AG04449 (cell line): ENCODE results near the gene ABI2.
"Not testable (repeated sequence)": the region's sequence is repeated elsewhere in the genome, so short reads cannot be mapped to it uniquely, and the experiment has no call there.

Experiments used
- CTCF ChIA-PET: fragments of 350-600 bp; formaldehyde crosslinking; extraction: SDS; loops from one replicate; lab custom pipeline; 2021; ENCODE audit warnings: antibody characterized with exemption; lab: Yijun Ruan, JAX
- POLR2A ChIA-PET: fragments of 400-600, 350-600 bp; formaldehyde crosslinking; extraction: SDS; loops from one replicate; lab custom pipeline; 2020; ENCODE audit warnings: antibody characterized with exemption, inconsistent platforms; lab: Yijun Ruan, JAX
- DNase-seq: peaks from one replicate; pipeline ENCODE4 v3.0.0-alpha.2; 2010; ENCODE audit warnings: low read depth, low spot score
- H3K4me3 ChIP-seq: 2 replicates; pipeline ENCODE4 v1.5.1; 2011; ENCODE audit warnings: low read depth, mild to moderate bottlenecking, control low read depth, low read length
- TF ChIP-seq, protein P1 (sequence below): IDR thresholded peaks from one replicate; pipeline ENCODE4 v1.5.1; 2011; ENCODE audit warnings: mild to moderate bottlenecking, moderate library complexity, low read length, control low read depth, inconsistent platforms; ENCODE audit not compliant: insufficient read depth; ENCODE audit errors: missing control alignments

The ABI2 gene

DNA sequence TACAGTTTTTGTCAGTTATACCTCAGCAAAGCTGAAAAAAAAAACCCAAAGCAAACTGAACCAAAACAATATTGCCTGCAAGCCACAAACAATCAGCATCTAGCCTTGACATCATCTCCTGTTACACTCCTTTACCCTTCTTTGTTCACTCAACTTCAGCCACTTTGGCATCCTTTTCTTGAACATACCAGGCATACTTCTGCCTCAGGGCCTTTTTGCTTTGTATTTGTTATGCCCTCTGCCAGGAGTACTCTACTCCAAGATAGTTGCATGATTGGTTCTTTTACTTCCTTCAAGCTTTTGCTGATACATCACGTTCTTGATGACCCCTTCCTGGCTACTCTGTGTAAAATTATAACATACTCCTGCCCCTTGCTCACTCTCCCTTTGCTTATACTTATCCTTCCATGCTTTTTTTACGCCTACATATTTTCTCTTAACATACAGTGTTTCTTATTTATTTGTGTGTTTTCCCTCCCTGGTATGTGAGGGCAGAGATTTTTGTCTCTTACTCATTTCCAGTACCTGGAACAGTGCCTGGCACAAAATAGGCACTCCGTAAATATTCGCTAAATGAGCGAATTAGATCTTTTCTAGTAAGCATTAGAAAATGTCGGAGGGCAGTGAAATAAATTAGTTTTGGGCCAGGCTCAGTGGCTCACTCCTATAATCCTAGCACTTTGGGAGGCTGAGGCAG lies 12.7 kb downstream of the ABI2 start:
- peak; percentile 41 for DNase-seq
- TF ChIP-seq, protein P1, sequence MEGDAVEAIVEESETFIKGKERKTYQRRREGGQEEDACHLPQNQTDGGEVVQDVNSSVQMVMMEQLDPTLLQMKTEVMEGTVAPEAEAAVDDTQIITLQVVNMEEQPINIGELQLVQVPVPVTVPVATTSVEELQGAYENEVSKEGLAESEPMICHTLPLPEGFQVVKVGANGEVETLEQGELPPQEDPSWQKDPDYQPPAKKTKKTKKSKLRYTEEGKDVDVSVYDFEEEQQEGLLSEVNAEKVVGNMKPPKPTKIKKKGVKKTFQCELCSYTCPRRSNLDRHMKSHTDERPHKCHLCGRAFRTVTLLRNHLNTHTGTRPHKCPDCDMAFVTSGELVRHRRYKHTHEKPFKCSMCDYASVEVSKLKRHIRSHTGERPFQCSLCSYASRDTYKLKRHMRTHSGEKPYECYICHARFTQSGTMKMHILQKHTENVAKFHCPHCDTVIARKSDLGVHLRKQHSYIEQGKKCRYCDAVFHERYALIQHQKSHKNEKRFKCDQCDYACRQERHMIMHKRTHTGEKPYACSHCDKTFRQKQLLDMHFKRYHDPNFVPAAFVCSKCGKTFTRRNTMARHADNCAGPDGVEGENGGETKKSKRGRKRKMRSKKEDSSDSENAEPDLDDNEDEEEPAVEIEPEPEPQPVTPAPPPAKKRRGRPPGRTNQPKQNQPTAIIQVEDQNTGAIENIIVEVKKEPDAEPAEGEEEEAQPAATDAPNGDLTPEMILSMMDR = no peak
- no peak overlapping the region for H3K4me3 ChIP-seq
- CTCF ChIA-PET = no interaction called here
- POLR2A ChIA-PET = no interaction called here

DNA sequence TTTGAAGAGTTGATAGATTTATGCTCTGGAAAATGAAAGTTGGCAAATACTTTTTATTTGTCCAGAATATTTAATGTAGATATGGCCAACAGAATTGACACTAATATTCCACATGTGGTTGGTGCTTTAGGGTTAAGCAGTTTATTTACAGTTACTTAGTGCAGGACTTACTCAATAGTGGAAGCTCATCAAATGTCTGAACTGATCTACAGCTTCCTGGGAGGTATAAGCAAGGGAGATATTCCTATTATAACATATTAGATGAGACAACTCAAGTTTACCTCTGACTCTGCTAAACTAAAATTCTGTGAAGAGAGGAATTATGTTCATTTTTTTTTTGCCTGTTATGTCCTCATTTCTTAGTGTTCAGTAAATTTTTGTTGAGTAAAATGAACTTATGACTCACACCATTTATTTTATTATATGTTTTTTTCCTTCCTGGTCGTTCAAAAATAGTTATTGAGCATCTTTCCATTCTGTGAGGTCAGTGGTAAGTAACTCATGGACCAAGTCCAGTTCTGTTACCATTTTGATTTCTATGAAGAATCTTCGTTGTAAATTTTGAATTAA lies 13.6 kb downstream of the ABI2 start:
- TF ChIP-seq, protein P1 = no peak
- no peak for DNase-seq
- ChIA-PET POLR2A (interaction anchor here (0.7 kb wide), 1 partner anchor 48 kb away, joined by 3 read pairs; no protein-coding TSS in a partner anchor), CTCF (no interaction called here)
- H3K4me3 ChIP-seq = no peak overlapping the region

DNA sequence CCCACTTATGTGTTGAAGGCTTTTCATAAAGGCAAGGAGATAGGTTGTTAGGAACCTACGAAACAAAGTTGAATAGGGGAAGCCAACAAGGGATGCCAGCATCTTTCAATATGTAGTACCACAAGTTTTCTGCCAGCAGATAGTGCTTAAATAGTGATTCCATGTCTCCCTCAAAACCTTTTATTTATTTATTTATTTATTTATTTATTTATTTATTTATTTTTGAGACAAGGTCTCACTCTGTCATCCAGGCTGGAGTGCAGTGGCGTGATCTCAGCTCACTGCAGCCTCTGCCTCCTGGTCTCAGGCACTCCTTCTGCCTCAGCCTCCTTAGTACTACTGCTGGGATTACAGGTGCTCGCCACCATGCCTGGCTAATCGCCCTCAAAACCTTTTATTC lies 14.2 kb downstream of the ABI2 start:
- DNase-seq, H3K4me3 ChIP-seq, POLR2A ChIA-PET, CTCF ChIA-PET: not testable (repeated sequence)

- ChIA-PET CTCF (interaction anchor here (0.6 to 1.0 kb wide), 3 partner anchors 33 to 109 kb away, joined by 3 read pairs; no protein-coding TSS in a partner anchor), POLR2A (interaction anchor here (0.6 kb wide), 1 partner anchor 9 kb away, joined by 3 read pairs; no protein-coding TSS in a partner anchor)
- DNase-seq = no peak
- TF ChIP-seq, protein P1 = no peak
- H3K4me3 ChIP-seq = no peak overlapping the region
Measured at GRCh38 chr2:203344667-203345066, 16.5 kb downstream of the ABI2 start.

- CTCF ChIA-PET = interaction anchor here (1.6 kb wide), 1 partner anchor 469 kb away, joined by 4 read pairs; no protein-coding TSS in a partner anchor
- no peak for DNase-seq
- H3K4me3 ChIP-seq = no peak overlapping the region
- TF ChIP-seq, protein P1 = no peak
- POLR2A ChIA-PET = no interaction called here
Measured at GRCh38 chr2:203346612-203347011, 18.4 kb downstream of the ABI2 start.

- TF ChIP-seq, protein P1 = no peak
- H3K4me3 ChIP-seq = no peak overlapping the region
- ChIA-PET POLR2A (no interaction called here), CTCF (no interaction called here)
- DNase-seq = no peak
Measured at GRCh38 chr2:203347375-203347774, 19.2 kb downstream of the ABI2 start.
